OCI-LY1 (cell line): ENCODE data around the gene LMOD3.

Experiments
- EZH2 ChIP-seq: fragments of 200-600 bp; sonication (generic), shearing (Covaris generic); IDR thresholded peaks from 2 replicates; pipeline ENCODE4 v1.8.0; 2017; ENCODE audit warnings: borderline replicate concordance, mixed run types, mild to moderate bottlenecking, antibody characterized with exemption, low read length, moderate library complexity, mixed read lengths
- TF ChIP-seq, protein P1 (sequence below): fragments of 200-600 bp; sonication (generic), shearing (Covaris generic); IDR thresholded peaks from 2 replicates; pipeline ENCODE4 v1.5.1; 2017; ENCODE audit warnings: mild to moderate bottlenecking, antibody characterized with exemption, low read length, moderate library complexity, mixed read lengths

DNA sequence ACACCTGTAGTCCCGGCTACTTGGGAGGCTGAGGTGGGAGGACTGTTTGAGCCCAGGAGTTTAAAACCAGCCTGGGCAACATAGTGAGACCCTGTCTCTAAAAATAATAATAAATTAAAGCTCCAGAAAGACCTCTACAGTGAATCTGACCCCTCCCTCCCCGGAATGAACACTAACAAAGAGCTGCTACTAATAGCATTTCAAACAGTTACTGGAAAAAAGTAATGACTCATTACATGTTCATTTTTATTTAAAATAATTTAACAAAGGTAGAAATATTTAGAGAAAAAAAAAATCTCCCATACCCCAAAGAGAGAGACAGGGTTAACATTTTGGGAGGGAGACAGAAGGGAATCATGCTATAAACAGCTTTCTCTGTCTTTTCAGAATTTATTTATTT is 40.0 kb downstream of the LMOD3 start:
- TF ChIP-seq EZH2 = no peak
- TF ChIP-seq, protein P1, sequence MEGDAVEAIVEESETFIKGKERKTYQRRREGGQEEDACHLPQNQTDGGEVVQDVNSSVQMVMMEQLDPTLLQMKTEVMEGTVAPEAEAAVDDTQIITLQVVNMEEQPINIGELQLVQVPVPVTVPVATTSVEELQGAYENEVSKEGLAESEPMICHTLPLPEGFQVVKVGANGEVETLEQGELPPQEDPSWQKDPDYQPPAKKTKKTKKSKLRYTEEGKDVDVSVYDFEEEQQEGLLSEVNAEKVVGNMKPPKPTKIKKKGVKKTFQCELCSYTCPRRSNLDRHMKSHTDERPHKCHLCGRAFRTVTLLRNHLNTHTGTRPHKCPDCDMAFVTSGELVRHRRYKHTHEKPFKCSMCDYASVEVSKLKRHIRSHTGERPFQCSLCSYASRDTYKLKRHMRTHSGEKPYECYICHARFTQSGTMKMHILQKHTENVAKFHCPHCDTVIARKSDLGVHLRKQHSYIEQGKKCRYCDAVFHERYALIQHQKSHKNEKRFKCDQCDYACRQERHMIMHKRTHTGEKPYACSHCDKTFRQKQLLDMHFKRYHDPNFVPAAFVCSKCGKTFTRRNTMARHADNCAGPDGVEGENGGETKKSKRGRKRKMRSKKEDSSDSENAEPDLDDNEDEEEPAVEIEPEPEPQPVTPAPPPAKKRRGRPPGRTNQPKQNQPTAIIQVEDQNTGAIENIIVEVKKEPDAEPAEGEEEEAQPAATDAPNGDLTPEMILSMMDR = no peak
